Measurements from ENCODE around the gene ZNF621.
A peak's percentile ranks its signal among the peaks of the same experiment; 100 is the strongest.
"Not testable (repeated sequence)": the region's sequence is repeated elsewhere in the genome, so short reads cannot be mapped to it uniquely, and the experiment has no call there.

Gene ZNF621

DNA sequence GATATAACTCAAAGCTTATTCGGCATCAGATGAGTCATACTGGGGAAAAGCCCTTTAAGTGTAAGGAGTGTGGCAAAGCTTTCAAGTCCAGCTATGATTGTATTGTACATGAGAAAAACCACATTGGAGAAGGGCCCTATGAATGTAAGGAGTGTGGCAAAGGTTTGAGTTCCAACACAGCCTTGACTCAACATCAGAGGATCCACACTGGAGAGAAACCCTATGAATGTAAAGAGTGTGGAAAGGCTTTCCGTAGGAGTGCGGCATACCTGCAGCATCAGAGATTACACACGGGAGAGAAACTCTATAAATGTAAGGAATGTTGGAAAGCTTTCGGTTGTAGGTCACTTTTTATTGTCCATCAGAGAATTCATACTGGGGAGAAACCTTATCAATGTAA, 7.5 kb downstream of the ZNF621 start:
- no peak for ATAC-seq
- TF ChIP-seq, protein P1, sequence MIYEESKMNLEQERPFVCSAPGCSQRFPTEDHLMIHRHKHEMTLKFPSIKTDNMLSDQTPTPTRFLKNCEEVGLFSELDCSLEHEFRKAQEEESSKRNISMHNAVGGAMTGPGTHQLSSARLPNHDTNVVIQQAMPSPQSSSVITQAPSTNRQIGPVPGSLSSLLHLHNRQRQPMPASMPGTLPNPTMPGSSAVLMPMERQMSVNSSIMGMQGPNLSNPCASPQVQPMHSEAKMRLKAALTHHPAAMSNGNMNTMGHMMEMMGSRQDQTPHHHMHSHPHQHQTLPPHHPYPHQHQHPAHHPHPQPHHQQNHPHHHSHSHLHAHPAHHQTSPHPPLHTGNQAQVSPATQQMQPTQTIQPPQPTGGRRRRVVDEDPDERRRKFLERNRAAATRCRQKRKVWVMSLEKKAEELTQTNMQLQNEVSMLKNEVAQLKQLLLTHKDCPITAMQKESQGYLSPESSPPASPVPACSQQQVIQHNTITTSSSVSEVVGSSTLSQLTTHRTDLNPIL (CRISPR knock-in tag; IDR thresholded peaks at IDR 0.05; ENCODE audit: low read depth), result no peak
- no peak for TF ChIP-seq ZC3H10 (CRISPR knock-in tag; IDR thresholded peaks at IDR 0.05)
- TF ChIP-seq TCF4 (CRISPR knock-in tag; IDR thresholded peaks at IDR 0.05; ENCODE audit: borderline replicate concordance), result no peak
- no peak for TF ChIP-seq ESRRG (CRISPR knock-in tag; IDR thresholded peaks at IDR 0.05)

DNA sequence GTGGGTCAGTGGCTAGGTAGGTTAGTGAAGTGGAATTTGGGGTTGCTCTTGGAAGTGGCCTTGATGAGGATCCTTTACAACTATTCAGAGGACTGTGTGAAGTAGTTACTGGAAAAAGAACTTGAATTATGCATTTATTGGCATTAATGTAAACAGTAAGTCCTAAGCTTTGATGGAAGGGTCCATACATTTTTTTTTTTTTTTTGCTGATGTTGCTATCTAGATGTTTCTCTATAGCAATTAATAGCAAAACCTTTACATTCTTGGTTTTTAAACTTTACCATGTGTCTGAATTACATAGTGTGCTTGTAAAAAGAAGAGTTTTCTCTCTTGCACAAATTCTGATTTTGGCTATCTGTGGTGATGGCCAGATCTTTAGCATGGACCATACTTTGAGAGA, 9.5 kb downstream of the ZNF621 start:
- ATAC-seq, result no peak
- TF ChIP-seq ISL1 (CRISPR knock-in tag; IDR thresholded peaks at IDR 0.05), result no peak

DNA sequence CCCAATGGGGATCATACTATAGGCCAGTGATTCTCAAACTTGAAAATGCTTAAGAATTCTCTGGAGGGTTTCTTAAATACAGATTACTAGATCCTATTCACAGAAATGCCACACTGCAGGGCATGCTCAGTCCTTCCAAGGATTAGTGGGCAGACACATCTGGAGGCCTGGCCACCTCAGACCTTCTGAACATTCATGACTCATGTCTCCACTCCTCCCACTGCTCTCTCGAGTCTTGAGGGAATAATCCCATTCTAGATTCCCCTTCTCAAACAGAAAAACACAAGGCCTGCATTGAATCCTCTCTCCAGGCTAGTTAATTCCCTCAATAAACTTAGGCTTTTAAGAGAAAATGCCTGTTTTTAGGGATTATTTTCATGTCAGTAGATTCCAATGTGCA, 22.1 kb downstream of the ZNF621 start:
- no peak for TF ChIP-seq ZNF8 (CRISPR knock-in tag; IDR thresholded peaks at IDR 0.05)
- no peak for TF ChIP-seq GLIS3 (CRISPR knock-in tag; IDR thresholded peaks at IDR 0.05)
- TF ChIP-seq, protein P2, sequence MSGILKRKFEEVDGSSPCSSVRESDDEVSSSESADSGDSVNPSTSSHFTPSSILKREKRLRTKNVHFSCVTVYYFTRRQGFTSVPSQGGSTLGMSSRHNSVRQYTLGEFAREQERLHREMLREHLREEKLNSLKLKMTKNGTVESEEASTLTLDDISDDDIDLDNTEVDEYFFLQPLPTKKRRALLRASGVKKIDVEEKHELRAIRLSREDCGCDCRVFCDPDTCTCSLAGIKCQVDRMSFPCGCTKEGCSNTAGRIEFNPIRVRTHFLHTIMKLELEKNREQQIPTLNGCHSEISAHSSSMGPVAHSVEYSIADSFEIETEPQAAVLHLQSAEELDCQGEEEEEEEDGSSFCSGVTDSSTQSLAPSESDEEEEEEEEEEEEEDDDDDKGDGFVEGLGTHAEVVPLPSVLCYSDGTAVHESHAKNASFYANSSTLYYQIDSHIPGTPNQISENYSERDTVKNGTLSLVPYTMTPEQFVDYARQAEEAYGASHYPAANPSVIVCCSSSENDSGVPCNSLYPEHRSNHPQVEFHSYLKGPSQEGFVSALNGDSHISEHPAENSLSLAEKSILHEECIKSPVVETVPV (CRISPR knock-in tag; IDR thresholded peaks at IDR 0.05), result no peak
- TF ChIP-seq, protein P3, sequence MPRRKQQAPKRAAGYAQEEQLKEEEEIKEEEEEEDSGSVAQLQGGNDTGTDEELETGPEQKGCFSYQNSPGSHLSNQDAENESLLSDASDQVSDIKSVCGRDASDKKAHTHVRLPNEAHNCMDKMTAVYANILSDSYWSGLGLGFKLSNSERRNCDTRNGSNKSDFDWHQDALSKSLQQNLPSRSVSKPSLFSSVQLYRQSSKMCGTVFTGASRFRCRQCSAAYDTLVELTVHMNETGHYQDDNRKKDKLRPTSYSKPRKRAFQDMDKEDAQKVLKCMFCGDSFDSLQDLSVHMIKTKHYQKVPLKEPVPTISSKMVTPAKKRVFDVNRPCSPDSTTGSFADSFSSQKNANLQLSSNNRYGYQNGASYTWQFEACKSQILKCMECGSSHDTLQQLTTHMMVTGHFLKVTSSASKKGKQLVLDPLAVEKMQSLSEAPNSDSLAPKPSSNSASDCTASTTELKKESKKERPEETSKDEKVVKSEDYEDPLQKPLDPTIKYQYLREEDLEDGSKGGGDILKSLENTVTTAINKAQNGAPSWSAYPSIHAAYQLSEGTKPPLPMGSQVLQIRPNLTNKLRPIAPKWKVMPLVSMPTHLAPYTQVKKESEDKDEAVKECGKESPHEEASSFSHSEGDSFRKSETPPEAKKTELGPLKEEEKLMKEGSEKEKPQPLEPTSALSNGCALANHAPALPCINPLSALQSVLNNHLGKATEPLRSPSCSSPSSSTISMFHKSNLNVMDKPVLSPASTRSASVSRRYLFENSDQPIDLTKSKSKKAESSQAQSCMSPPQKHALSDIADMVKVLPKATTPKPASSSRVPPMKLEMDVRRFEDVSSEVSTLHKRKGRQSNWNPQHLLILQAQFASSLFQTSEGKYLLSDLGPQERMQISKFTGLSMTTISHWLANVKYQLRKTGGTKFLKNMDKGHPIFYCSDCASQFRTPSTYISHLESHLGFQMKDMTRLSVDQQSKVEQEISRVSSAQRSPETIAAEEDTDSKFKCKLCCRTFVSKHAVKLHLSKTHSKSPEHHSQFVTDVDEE (CRISPR knock-in tag; IDR thresholded peaks at IDR 0.05), result no peak
- TF ChIP-seq, protein P4, sequence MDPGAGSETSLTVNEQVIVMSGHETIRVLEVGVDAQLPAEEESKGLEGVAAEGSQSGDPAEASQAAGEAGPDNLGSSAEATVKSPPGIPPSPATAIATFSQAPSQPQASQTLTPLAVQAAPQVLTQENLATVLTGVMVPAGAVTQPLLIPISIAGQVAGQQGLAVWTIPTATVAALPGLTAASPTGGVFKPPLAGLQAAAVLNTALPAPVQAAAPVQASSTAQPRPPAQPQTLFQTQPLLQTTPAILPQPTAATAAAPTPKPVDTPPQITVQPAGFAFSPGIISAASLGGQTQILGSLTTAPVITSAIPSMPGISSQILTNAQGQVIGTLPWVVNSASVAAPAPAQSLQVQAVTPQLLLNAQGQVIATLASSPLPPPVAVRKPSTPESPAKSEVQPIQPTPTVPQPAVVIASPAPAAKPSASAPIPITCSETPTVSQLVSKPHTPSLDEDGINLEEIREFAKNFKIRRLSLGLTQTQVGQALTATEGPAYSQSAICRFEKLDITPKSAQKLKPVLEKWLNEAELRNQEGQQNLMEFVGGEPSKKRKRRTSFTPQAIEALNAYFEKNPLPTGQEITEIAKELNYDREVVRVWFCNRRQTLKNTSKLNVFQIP (CRISPR knock-in tag; IDR thresholded peaks at IDR 0.05; ENCODE audit: borderline replicate concordance, low read depth), result no peak
- TF ChIP-seq TCF4 (CRISPR knock-in tag; IDR thresholded peaks at IDR 0.05; ENCODE audit: borderline replicate concordance), result no peak
- TF ChIP-seq ZFP3 (CRISPR knock-in tag; IDR thresholded peaks at IDR 0.05), result no peak
- no peak for TF ChIP-seq ZC3H10 (CRISPR knock-in tag; IDR thresholded peaks at IDR 0.05)
- peak; percentile 67 for ATAC-seq

DNA sequence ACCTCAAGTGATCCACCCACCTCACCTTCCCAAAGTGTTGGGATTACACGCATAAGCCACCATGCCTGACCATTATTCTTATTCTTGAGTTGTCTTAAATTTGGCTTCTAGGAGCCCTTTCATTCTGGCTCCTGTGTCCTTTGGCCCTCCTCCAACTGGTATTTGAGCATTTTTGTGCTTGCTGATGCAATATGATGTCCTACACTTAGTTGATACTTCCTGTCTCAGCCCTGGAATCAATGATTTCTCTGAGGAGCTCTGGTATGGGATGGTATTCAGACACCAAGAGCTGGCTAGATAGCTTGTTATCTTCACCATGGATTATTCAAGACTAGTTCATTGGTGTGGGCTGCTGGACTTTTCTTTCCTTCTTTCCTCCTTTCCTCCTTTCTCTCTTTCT, 25.4 kb downstream of the ZNF621 start:
- no peak for TF ChIP-seq ZFP30 (CRISPR knock-in tag; IDR thresholded peaks at IDR 0.05)
- ATAC-seq, result no peak

DNA sequence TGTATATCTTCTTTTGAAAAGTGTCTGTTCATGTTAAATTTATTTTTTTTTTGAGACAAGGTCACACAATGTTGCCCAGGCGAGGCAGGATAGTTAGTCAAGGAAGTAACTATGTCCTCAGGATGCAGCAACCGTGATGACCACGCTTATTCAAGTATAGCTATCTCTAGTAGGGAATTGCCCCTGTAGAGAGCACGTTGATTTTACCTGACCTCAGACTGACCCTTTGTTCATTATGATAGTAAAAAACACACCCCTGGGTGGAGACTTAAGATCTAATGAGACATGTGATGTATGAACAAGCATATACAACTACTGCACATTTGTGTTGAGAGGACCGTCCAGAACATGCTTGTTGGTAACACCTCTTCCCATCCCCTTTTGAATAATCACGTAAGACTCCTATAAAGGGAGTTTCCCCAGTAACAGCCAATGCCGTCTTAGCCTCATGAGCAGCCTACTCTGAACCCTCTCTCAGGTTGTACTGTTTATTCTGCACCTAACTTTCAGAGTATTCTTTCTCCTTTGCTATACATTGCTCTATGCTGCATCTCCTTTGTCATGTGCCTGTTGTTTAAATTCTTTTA, 32.9 kb downstream of the ZNF621 start:
- TF ChIP-seq TCF4 (CRISPR knock-in tag; IDR thresholded peaks at IDR 0.05; ENCODE audit: borderline replicate concordance) (no peak), OSR1 (CRISPR knock-in tag; IDR thresholded peaks at IDR 0.05) (no peak), ZNF70 (CRISPR knock-in tag; IDR thresholded peaks at IDR 0.05) (no peak), RARB (CRISPR knock-in tag; IDR thresholded peaks at IDR 0.05) (no peak), TOX (CRISPR knock-in tag; IDR thresholded peaks at IDR 0.05; ENCODE audit: borderline replicate concordance) (no peak), SNAI2 (CRISPR knock-in tag; IDR thresholded peaks at IDR 0.05) (no peak), ISL1 (CRISPR knock-in tag; IDR thresholded peaks at IDR 0.05) (no peak), BACH2 (CRISPR knock-in tag; IDR thresholded peaks at IDR 0.05; ENCODE audit: borderline replicate concordance) (no peak)
- TF ChIP-seq, protein P4 (CRISPR knock-in tag; IDR thresholded peaks at IDR 0.05; ENCODE audit: borderline replicate concordance, low read depth), result no peak
- TF ChIP-seq, protein P2 (CRISPR knock-in tag; IDR thresholded peaks at IDR 0.05), result no peak
- no peak for ATAC-seq

DNA sequence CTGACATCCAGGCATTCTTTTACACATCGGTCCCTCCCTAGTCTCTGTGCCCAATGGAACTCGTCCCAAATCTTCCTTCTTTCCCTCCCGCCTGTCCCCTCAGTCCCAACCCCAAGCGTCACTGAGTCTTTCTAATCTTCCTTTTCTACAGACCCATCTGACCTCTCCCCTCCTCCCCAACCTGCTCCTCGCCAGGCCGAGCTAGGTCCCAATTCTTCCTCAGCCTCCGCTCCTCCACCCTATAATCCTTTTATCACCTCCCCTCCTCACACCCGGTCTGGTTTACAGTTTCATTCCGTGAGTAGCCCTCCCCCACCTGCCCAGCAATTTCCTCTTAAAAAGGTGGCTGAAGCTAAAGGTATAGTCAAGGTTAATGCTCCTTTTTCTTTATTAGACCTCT, 37.7 kb downstream of the ZNF621 start:
- ATAC-seq, result not testable (repeated sequence)

DNA sequence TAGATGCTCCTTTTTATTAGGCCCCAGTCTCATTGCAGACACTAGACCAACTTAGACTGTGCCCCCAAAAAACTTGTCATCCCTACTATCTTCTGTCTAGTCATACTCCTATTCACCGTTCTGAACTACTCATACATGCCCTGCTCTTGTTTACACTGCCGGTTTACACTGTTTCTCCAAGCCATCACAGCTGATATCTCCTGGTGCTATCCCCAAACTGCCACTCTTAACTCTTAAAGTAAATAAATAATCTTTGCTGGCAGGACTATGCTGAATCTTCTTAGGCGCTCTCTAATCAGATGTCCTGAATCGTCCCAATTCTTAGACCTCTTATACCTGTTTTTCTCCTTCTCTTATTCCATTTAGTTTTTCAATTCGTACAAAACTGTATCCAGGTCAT, 40.9 kb downstream of the ZNF621 start:
- ATAC-seq, result not testable (repeated sequence)

All from SK-N-SH treated with all-trans-retinoic acid at 6 μM for 48 hours (cell line).